GM23248 (cell line): ENCODE results near the gene HES2. TPM values are rescaled to one million over a fixed set of nuclear protein-coding genes. Genes with fewer than 3 reads are reported as not detected.

ENCODE experiments used
- DNase-seq: peaks from one replicate; pipeline ENCODE4 v3.0.0-alpha.2; 2015
- H2AFZ ChIP-seq: fragments of 200-600 bp; sonication (generic); 2 replicates; pipeline ENCODE4 v1.6.1; 2016; ENCODE audit warnings: antibody characterized with exemption
- H3F3A ChIP-seq: fragments of 200-600 bp; sonication (generic); 2 replicates; pipeline ENCODE4 v1.6.1; 2016; ENCODE audit warnings: mild to moderate bottlenecking, antibody characterized with exemption, mixed run types; ENCODE audit not compliant: insufficient read depth
- H3K27ac ChIP-seq: fragments of 200-600 bp; sonication (generic); 2 replicates; pipeline ENCODE4 v1.5.1; 2016; ENCODE audit warnings: mild to moderate bottlenecking
- H3K27me3 ChIP-seq: fragments of 200-600 bp; sonication (generic); replicated peaks from 2 replicates; pipeline ENCODE4 v1.6.1; 2016; ENCODE audit warnings: mild to moderate bottlenecking; ENCODE audit not compliant: insufficient read depth
- H3K36me3 ChIP-seq: fragments of 200-600 bp; sonication (generic); 2 replicates; pipeline ENCODE4 v1.6.1; 2016; ENCODE audit warnings: low read depth, mild to moderate bottlenecking
- H3K4me1 ChIP-seq: fragments of 200-600 bp; sonication (generic); 2 replicates; pipeline ENCODE4 v1.6.1; 2016; ENCODE audit warnings: mild to moderate bottlenecking; ENCODE audit not compliant: insufficient read depth
- H3K4me2 ChIP-seq: fragments of 200-600 bp; sonication (generic); one replicate; pipeline ENCODE4 v1.6.1; 2016; ENCODE audit warnings: mild to moderate bottlenecking; ENCODE audit not compliant: unreplicated experiment
- H3K4me3 ChIP-seq: fragments of 200-600 bp; sonication (generic); 2 replicates; pipeline ENCODE4 v1.5.1; 2016; ENCODE audit warnings: mild to moderate bottlenecking
- H3K79me2 ChIP-seq: fragments of 200-600 bp; sonication (generic); 2 replicates; pipeline ENCODE4 v1.6.1; 2016; ENCODE audit warnings: mild to moderate bottlenecking; ENCODE audit not compliant: insufficient read depth
- H3K9ac ChIP-seq: fragments of 200-600 bp; sonication (generic); 2 replicates; pipeline ENCODE4 v1.6.1; 2016; ENCODE audit warnings: mild to moderate bottlenecking
- H3K9me2 ChIP-seq: fragments of 200-600 bp; sonication (generic); 2 replicates; pipeline ENCODE4 v1.6.1; 2016; ENCODE audit warnings: mixed run types, mild to moderate bottlenecking, moderate library complexity; ENCODE audit not compliant: insufficient read depth
- H3K9me3 ChIP-seq: fragments of 200-600 bp; sonication (generic); one replicate; pipeline ENCODE4 v1.6.1; 2017; ENCODE audit warnings: low read depth
- H4K20me1 ChIP-seq: fragments of 200-600 bp; sonication (generic); 2 replicates; pipeline ENCODE4 v1.6.0; 2016; ENCODE audit not compliant: insufficient read depth
- EZH2 ChIP-seq: fragments of 200-600 bp; sonication (generic); IDR thresholded peaks from 2 replicates; pipeline ENCODE4 v1.6.1; 2018; ENCODE audit warnings: antibody characterized with exemption, mild to moderate bottlenecking; ENCODE audit not compliant: insufficient read depth, poor library complexity, severe bottlenecking
- EZH2phosphoT487 ChIP-seq: fragments of 200-600 bp; sonication (generic); IDR thresholded peaks from 2 replicates; pipeline ENCODE4 v1.6.1; 2018; ENCODE audit warnings: antibody characterized with exemption, moderate library complexity, mild to moderate bottlenecking, low read depth; ENCODE audit not compliant: insufficient read depth
- WGBS, 2 experiments: methylation state at CpG; one replicate each; pipeline ENCODE4 v1.1.6; 2015 to 2017; ENCODE audit warnings: low lambda C conversion rate in 2 of 2, low coverage in 1 of 2; ENCODE audit errors: missing lambda C conversion rate in 2 of 2; 5-methylcytosine and 5-hydroxymethylcytosine counted together
- in situ Hi-C: fragments of 300-500 bp; cut with MboI; formaldehyde crosslinking; loops from 2 replicates; pipeline ENCODE4 v1.15.0; 2020
- polyA plus RNA-seq: library from polyadenylated mRNA; unstranded; fragments of >200 nt; fragmentation: Nextera tagmentation; extraction: Ambion mirVana; gene quantifications from 2 replicates; pipeline ENCODE4 v1.2.1, GENCODE V29; 2016
- total RNA-seq: library from RNA; depleted of rRNA; stranded (reverse); fragments of >200 nt; shearing (Covaris generic); gene quantifications from 2 replicates; pipeline ENCODE4 v1.2.3, GENCODE V29; 2014

HES2 gene
- total and polyA plus RNA-seq, 2 experiments from 2014 or later = not detected

GRCh38 chr1:6386371-6386949 is 33.3 kb downstream of the HES2 start:
- no peaks in the 10 kb centered on the region for H3K36me3 ChIP-seq
- no peak overlapping the region for H2AFZ ChIP-seq
- H3K9me2 ChIP-seq = no peaks in the 10 kb centered on the region
- no peak overlapping the region for H3K4me2 ChIP-seq
- DNase-seq = no peak
- no peak for TF ChIP-seq EZH2
- no peak for TF ChIP-seq EZH2phosphoT487
- H3K4me3 ChIP-seq = no peak overlapping the region
- H3K4me1 ChIP-seq = no peaks in the 10 kb centered on the region
- 87% methylated on average over 10 of the region's 10 CpGs for WGBS, 2 experiments
- H3K9me3 ChIP-seq = no peaks in the 10 kb centered on the region
- no peaks in the 10 kb centered on the region for H3K27me3 ChIP-seq
- H4K20me1 ChIP-seq = no peaks in the 10 kb centered on the region
- in situ Hi-C loops = no loop called here
- H3F3A ChIP-seq = no peaks in the 10 kb centered on the region
- H3K27ac ChIP-seq = no peak overlapping the region
- peaks cover 41% of the 10 kb centered on the region for H3K79me2 ChIP-seq
- no peak overlapping the region for H3K9ac ChIP-seq

GRCh38 chr1:6385488-6386191 is 34.1 kb downstream of the HES2 start:
- Histone ChIP-seq H3K9ac (no peak overlapping the region), H3K79me2 (peaks cover 40% of the 10 kb centered on the region), H3K27ac (no peak overlapping the region; the same call in 1 of the 2 replicates), H2AFZ (peak overlapping the region; percentile 41; the same call in 1 of the 2 replicates), H3K36me3 (no peaks in the 10 kb centered on the region), H4K20me1 (no peaks in the 10 kb centered on the region), H3K4me2 (no peak overlapping the region), H3K4me1 (no peaks in the 10 kb centered on the region), H3K27me3 (no peaks in the 10 kb centered on the region), H3F3A (no peaks in the 10 kb centered on the region), H3K9me3 (no peaks in the 10 kb centered on the region), H3K4me3 (no peak overlapping the region), H3K9me2 (no peaks in the 10 kb centered on the region)
- 64 to 68% methylated on average over 21 to 22 of the region's 22 CpGs for WGBS, 2 experiments
- in situ Hi-C loops = no loop called here
- DNase-seq = peak; percentile 78
- TF ChIP-seq EZH2 = no peak

- no peak overlapping the region for H3K4me2 ChIP-seq
- in situ Hi-C loops = no loop called here
Measured at GRCh38 chr1:6384962-6385361, 34.8 kb downstream of the HES2 start.

GRCh38 chr1:6384135-6384534 is 35.6 kb downstream of the HES2 start:
- in situ Hi-C loops = no loop called here
- H3K4me3 ChIP-seq = no peak overlapping the region
- peaks cover 42% of the 10 kb centered on the region for H3K79me2 ChIP-seq
- H4K20me1 ChIP-seq = no peaks in the 10 kb centered on the region
- H3K27ac ChIP-seq = no peak overlapping the region
- no peak overlapping the region for H3K4me2 ChIP-seq
- H3K9me3 ChIP-seq = no peaks in the 10 kb centered on the region
- TF ChIP-seq EZH2phosphoT487 (no peak), EZH2 (no peak)
- H3K9me2 ChIP-seq = no peaks in the 10 kb centered on the region
- H3K4me1 ChIP-seq = no peaks in the 10 kb centered on the region
- H3K36me3 ChIP-seq = no peaks in the 10 kb centered on the region
- DNase-seq = no peak
- no peak overlapping the region for H3K9ac ChIP-seq
- WGBS, 2 experiments = 96 to 100% methylated on average over 1 of the region's 1 CpG
- no peak overlapping the region for H2AFZ ChIP-seq
- no peaks in the 10 kb centered on the region for H3K27me3 ChIP-seq
- H3F3A ChIP-seq = no peaks in the 10 kb centered on the region

More at GRCh38 chr1:6384962-6385361, 34.8 kb downstream of the HES2 start:
- Histone ChIP-seq H3K9ac (no peak overlapping the region), H3K9me2 (no peaks in the 10 kb centered on the region), H2AFZ (0 out of 2 replicates have a peak overlapping the region, but pooled peaks have one; percentile 41), H3K4me3 (no peak overlapping the region), H3K27me3 (no peaks in the 10 kb centered on the region), H3F3A (no peaks in the 10 kb centered on the region), H3K4me1 (no peaks in the 10 kb centered on the region), H3K9me3 (no peaks in the 10 kb centered on the region), H4K20me1 (no peaks in the 10 kb centered on the region), H3K79me2 (peaks cover 41% of the 10 kb centered on the region), H3K27ac (no peak overlapping the region), H3K36me3 (no peaks in the 10 kb centered on the region)
- WGBS, 2 experiments = 55 to 56% methylated on average over 5 of the region's 5 CpGs
- TF ChIP-seq EZH2 (no peak), EZH2phosphoT487 (no peak)
- DNase-seq = no peak
